Measurements from ENCODE around the gene NOM1.

DNA sequence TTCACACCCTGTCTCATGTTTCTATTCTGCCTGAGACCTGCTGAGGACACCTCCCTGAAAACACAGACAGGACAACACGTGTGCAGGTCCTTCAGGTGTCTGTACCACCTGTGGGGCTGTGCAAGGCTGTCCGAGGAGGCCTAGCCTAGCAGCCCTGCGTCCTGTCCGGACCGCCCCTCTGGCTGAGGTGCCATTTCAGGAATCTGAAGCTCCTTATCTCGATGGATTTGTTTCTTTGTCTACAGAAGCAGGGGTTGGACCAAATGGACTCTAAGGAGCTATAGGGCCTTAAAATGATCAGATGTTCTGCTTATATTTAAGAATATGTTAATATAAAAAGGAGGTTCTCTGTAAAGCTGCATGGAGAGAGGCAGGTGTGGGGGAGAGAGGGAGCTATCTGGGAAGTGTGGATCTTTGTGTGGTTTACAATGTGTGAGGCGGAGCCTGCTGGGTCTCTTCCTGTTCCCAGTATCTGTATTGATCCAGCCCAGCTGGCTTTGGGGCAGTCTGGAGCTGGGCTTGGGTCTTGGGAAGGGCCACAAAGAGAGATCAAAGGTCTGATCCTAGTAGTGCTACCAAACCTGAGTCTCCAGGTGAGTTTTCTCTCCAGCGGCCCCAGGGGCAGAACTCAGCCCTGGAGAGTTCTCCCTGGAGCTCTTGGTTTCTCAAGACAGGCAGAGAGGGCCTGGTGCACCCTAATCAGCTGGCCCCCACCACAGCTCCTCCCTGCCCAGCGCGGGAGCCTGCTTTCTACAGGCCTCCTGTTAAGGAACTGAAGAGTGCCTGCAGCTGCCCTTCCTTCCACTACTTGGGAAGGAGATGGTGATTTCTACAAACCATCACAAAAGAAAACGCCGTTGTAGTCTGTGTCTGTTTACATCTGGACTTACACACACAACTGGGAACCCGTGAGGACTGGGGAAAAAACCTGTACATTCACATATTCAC, 64.4 kb downstream of the NOM1 start:
- TF ChIP-seq, protein P1, sequence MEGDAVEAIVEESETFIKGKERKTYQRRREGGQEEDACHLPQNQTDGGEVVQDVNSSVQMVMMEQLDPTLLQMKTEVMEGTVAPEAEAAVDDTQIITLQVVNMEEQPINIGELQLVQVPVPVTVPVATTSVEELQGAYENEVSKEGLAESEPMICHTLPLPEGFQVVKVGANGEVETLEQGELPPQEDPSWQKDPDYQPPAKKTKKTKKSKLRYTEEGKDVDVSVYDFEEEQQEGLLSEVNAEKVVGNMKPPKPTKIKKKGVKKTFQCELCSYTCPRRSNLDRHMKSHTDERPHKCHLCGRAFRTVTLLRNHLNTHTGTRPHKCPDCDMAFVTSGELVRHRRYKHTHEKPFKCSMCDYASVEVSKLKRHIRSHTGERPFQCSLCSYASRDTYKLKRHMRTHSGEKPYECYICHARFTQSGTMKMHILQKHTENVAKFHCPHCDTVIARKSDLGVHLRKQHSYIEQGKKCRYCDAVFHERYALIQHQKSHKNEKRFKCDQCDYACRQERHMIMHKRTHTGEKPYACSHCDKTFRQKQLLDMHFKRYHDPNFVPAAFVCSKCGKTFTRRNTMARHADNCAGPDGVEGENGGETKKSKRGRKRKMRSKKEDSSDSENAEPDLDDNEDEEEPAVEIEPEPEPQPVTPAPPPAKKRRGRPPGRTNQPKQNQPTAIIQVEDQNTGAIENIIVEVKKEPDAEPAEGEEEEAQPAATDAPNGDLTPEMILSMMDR (IDR thresholded peaks at IDR 0.05), result no peak
- TF ChIP-seq EP300 (IDR thresholded peaks at IDR 0.05), result no peak

Measured in esophagus muscularis mucosa (tissue), 3 donors.